Measurements from ENCODE around the gene CMTR1.

- TF ChIP-seq CTCF (IDR thresholded peaks at IDR 0.05) (no peak), TCF7L2 (IDR thresholded peaks at IDR 0.05; ENCODE audit: low read depth, low read length) (no peak), POLR2AphosphoS5 (IDR thresholded peaks at IDR 0.05; ENCODE audit: low read depth, low read length) (no peak)
Observed at GRCh38 chr6:37417393-37417792, 15.6 kb upstream of the CMTR1 start.

Data from Panc1 (cell line).